ENCODE data around the gene FBN1.

Gene FBN1

DNA sequence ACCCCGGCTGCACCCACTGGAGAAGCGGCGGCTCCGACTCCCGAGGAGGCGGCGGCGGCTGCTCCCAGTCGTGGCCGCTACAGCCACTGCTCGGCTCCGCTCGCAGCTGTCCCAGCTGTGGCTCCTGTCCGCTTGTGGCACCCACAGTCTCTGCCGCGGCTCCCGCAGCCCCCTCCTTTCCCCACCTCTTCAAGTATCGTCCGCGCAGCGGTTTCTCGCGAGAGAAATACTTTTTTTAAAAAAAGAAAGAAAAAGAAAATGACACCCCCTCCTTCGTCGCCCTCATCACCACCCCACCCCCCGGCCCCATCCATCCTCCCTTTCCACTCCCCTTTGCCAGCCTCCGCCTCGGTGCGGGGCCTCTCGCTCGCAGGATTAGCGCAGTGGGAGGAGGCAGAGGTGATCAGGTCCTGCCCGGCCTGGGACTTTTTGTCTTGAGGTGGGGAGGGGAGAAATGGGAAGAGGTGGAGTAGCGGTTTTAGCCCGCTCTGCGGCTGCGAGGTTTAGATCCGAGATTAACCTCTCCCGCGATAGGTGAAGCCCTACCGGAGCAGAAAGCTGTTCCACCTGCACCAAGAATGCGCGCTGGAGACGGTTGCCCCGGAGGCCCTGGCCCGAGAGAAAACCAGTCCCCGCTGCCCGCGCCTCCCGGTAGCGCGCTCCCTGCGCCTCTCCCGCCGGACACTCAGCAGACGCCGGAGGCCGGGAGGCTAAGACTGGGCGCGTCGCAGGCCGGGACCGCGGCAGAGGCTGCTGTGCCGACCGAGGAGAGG lies at the start of gene FBN1:
Gene FBN1, minus strand, starts transcription at position 152 of the 773 bp plus-strand sequence. CDS start 940 bp downstream, outside the sequence.
- DNase-seq, result peak in 1 of 2 donors; percentile 14

DNA sequence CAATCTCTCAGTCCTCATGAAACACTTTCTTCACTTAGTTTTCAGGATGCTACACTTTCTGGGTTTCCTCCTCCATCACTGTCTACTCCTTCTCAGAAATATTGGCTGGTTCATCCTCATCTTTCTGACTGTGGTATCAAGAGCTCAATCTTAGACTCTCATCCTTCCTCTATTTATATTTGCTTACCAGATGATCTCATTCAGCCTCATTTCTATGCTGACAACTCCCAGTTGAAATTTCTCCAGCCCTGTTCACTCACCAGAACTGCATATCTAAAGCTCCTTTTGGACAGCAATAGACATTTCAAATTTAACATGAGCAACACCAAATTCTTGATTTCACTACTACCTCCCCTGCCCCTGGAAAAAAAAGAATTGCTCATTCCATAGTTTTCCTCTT lies 48.0 kb upstream of the FBN1 start:
- DNase-seq, result no peak

DNA sequence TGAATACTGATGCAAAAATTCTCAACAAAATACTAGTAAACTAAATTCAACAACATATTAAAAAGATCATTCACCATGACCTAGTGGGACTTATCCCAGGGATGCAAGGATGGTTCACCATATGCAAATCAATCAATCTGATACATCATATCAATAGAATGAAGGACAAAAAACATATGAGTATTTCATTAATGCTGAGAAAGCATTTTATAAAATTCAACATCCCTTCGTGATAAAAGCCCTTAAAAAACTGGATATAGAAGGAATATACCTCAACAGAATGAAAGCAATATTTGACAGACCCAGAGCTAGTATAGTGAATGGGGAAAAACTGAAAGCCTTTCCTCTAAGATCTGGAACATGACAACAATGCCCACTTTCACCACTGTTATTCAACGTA lies 43.0 kb upstream of the FBN1 start:
- DNase-seq, result no peak

DNA sequence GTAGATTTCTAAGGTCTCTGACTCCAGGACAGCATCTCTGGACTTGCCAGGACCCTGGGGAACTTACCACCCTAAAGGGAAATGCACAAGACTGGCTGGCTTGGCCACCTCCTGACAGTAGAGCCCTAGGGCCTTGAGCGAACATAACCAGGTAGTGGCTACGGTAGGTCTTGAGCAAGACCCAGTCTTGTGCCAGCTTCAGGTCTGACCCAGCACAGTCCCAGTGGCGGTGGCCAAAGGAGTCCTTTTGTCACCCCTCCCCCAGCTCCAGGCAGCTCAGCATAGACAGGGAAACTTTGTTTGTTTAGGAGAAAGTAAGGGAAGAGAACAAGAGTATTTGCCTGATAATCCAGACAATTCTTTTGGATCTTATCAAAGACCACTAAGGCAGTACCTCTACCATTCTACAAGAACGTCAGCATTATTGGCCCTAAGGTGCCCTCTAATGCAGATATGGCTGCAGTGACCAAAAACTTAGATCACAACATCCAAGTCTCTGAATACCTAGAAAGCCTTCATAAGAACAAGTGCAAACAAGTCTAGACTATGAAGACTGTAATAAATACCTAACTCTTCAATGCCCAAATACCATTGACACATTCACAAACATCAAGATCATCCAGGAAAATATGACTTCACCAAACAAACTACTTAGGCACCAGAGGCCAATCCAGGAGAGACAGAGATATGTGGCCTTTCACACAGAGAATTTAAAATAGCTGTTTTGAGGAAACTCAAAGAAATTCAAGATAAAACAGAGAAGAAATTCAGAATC lies 38.7 kb upstream of the FBN1 start:
- no peak for DNase-seq

DNA sequence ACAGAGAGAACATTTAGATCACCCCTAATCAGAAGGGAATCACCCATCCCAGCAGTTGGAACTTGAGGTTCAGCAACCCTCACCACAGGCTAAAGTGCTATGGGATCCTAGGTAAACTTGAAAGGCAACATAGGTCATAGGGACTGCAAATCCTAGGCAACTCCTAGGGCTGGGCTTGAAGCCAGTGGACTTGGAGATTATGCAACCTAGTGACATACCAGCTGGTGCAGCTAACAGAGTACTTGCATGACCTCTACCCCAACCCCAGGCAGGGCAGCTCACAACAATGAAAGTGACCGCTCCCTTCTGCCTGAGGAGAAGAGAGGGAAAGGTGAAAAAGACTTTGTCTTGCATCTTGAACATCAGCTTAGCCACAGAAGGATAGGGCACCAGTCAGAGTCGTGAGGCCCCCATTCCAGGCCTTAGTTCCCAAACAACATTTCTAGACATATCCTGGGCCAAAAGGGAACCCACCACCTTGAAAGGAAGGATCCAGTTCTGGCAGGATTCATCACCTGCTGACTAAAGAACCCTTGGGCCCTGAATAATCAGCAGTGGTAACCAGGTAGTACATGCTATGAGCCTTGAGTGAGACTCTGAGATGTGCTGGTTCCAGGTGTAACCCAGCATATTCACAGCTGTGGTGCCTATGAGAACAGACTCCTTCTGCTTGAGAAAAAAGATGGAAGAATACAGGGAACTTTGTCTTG lies 37.6 kb upstream of the FBN1 start:
- no peak for DNase-seq

DNA sequence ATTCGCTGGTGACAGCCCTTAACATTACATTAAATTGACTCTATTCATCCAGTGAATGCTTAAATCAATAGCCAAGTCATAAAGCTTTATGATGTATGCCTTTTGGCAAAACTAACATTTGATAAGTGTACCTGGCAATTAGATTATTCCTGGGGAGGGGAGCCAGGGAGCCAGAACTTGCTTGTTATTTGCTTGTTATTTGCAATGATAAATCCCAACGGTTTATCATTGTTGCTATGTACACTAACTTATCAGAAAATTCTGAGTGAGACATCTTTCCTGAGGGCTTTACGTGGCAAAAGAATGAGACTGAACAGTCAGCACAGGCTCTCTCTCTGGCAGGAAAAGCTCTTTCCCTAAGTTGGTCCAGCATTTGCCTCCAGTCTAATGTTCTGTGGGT lies 35.8 kb upstream of the FBN1 start:
- DNase-seq, result no peak

DNA sequence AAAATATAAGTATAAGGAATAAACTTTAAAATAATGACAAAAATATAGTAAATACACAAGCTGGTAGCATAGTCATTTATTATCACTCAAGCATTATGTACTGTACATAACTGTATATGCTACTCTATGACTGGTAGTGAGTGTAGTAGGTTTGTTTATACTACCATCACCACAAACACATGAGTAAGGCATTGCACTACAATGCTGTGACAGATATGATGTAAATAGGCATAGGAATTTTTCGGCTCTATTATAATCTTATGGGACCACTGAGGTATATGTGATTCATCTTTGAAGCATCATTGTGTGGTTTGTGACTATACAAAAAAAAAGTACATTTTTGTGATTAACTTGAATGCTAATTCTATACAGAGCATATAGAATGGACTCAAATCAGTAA lies 35.3 kb upstream of the FBN1 start:
- no peak for DNase-seq

DNA sequence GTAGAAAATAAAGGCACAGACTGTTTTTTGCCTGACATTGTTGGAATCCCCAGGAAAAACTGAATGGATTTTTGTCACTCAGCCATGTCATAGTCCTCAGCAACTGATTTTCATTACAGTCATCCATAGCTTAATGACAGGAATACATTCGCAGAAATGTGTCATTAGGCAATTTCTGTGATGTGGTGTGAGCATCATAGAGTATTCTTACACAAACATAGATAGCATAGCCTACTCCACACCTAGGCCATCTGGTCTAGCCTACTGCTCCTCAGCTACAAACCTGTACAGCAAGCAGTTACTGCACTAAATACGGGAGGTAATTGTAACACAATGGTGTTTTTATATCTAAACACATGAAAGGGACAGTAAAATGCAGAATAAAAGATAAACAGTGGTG lies 34.4 kb upstream of the FBN1 start:
- no peak for DNase-seq

DNA sequence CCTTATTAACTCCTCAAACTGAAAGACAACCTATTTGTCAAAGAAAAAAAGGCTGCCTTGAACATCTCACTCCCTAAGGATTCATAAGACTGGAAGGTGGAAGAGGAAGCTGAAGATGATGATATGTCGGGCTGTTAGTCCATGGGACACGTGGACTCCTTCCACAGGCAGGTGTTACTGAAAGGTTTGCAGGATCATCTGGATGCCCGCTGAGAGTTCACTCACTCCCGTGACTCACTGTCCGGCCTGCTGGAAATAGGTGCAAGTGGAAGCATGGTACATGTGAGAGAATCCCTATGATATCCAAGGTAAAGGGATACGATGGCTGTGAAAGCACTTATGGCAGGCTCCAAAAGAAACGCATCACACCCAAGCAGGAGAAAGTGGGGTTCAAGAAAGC lies 33.3 kb upstream of the FBN1 start:
- DNase-seq, result no peak

DNA sequence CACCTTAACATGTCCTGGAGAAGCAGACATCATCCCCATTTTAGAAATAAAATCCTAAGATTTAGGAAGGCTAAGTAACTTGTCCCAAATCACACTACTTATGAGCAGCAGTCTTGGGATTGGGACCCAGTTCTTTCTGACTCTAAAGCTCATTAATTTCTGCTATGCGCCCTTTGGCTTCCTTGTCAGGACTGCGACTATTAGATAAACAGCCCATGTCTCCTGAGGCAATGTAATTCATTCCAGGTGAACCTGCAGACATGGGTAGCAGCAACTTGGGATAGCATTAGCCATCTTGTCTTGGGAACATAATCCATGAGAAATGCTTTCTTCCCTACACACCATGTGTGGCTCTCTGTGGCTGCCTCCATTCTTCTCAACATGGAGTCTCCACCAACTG lies 32.3 kb upstream of the FBN1 start:
- DNase-seq, result no peak

DNA sequence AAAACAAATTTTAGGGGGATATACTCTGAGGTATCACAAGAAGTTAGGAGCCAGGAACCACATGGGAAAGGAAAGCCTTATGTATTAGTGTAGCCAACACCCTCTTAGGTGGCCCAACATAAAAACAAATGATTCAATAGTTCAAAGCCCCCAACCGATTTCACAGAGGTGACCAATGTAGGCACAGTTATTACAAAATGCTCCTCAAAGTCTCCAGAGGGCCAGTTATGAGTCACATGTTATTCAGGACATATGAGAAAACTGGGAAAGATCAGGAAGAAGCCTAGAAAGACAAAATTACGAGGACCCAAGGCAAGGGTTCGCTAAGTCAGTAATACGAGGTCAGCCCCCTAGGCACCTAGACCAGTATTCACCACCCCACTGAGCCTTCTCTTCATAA lies 29.9 kb upstream of the FBN1 start:
- DNase-seq, result no peak

DNA sequence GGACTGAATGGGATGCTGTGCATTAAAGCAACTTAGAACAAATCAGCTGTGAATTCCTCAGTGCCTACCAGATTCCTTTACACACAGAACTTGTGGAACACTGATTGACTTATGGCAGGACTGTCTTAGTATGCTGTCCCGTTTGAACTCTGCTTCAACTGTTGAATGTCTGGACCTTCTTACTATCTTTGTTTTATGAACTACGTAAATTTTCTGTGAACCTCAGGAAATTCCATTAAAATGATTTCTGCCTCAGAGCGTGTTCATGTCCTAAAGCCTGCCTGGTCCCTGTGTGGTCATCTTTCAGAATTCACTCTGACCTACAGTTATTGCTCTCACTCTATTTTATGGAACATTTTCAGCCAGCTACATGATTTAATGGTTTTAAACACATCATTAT lies 29.4 kb upstream of the FBN1 start:
- DNase-seq, result no peak

DNA sequence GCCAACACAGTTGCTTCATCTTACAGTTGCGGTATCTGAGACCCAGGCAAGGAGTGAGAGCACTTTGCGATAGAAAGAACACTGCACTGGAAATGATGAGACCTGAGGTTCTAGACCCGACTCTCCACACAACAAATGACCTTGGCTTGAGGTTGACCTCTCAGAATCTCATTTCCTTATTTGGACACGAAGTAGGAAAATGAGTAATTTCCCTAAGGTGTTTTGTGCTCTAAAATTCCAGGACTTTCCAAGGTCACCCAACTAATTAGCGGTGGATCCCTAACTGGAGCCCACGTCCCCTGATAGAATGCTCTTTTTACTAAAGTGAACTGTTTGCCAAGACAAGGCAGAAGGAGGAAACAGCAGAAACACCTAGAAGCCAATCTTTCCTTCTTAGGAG lies 26.7 kb upstream of the FBN1 start:
- DNase-seq, result no peak

DNA sequence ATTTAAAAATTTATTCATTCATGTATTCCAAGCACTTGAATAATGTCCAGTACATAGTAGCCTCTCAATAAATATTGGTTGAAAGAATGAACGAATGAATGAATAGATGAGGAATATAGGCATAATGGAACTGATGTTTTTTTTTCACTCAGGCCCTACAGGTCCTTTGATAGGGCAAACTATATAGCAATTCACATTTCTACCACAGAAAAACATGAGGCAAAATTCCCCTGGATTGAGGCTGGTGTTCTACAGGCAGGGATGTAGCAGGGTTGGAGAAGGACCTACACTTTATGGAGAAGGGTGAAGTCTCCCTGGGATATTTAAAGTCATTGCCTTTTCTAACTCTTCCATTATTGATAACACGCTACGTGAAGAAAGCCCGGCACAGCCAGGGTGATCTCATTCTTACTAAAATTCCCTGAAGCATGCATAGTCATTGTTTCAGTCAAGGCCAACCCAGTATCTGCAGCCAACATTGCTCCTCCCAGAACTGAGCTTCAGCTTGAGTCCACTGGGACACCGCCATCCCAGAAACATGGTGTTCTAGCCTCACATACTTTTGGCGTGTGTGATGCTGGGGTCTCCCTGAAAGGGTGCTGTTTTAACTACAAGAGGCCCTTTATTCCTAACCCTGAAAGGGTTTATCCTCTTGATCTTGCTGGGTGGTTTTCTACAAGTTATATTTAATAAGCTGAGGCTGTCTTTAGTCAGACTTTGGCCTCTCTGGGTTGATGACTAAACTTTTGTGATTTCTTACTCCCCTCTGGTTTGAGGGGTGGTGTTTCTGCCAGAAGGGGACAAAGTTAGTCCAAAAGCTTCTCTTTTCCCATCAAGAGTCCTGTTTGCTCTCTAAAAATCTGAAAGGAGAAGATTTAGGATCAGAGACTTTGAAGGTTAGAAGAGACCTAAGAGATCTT lies 25.9 kb upstream of the FBN1 start:
- no peak for DNase-seq

DNA sequence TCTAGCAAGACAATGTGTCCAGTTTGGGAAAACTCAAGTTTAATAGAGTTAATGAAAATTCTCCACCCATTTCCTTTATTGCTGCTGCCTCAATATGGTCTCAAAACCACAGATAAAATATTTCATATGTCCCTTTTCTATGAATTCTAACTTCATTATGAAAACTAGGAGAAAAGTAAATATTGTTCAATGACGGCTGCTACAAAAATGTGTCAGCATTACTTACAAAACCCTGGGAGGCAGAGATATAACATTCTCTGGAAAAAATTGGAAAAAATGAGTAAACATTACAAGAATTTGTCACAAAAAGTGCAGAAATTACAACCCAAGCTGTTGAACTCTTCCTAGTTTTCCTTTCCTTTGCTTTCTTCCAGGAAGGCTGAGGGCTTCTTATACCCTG lies 22.2 kb upstream of the FBN1 start:
- no peak for DNase-seq

DNA sequence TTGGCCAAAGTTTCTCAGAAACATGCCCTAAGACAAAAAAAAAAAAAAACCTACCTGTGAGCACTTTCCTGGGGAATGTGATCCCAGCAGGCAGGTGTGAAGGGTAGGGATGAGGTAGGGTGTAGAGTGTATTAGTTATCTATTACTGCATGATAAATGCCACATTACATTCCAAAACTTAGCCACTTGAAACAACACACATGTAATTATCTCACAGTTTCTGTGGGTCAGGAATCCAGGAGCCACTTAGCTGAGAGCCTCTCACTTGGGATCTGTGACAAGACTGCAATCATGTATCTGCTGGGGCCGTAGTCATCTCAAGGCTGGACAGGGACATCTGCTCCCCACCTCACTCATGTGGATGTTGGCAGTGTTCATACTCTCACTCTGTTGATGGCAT lies 18.9 kb upstream of the FBN1 start:
- DNase-seq, result no peak

DNA sequence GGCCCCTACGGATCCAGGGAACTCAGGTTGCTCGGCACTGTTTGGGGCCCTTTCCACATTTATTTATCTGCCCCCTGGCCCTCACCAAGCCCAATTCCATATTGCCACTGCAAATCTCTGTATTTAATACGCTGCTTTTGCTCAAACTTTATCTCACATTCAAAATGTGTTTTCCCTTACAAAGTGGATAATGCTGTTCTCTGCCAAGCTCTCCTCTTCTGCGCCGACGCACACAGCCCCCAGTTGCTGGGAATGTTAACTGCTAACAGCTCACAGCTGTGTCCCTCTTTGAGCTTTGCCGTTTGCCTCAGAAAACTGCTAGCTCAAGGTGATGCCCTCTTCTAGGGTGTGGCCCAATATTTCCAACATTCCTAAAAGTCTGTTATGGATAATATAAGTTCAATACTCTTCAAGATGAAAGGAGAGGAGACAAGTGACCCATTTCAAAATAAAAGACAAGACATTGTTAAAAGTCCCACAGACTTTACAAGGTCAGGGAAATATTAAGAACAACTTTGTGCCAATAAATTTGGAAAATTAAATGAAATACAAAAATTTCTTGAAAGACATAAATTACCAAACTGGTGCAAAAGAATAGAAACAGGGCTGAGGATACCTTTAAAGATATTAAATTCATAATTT lies 12.6 kb upstream of the FBN1 start:
- no peak for DNase-seq

DNA sequence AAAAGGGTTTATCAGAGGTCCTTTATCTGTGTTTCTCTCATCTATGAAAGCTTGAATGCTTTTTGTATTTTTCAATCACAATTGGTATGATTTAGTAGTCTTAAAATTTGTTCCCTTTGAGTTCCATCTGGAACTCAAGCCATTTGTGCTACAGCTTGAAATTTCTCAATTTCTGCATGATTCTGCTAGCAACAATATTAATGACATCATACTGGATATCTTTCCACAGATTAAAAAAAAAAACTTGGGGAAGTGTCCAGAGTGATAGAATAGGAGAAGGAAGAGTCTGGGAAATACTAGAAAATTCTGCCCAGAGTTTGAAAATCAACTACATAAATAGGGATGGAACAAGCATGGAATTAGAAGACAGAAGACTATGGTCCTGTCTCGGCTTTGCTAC lies 9.3 kb upstream of the FBN1 start:
- DNase-seq, result no peak

DNA sequence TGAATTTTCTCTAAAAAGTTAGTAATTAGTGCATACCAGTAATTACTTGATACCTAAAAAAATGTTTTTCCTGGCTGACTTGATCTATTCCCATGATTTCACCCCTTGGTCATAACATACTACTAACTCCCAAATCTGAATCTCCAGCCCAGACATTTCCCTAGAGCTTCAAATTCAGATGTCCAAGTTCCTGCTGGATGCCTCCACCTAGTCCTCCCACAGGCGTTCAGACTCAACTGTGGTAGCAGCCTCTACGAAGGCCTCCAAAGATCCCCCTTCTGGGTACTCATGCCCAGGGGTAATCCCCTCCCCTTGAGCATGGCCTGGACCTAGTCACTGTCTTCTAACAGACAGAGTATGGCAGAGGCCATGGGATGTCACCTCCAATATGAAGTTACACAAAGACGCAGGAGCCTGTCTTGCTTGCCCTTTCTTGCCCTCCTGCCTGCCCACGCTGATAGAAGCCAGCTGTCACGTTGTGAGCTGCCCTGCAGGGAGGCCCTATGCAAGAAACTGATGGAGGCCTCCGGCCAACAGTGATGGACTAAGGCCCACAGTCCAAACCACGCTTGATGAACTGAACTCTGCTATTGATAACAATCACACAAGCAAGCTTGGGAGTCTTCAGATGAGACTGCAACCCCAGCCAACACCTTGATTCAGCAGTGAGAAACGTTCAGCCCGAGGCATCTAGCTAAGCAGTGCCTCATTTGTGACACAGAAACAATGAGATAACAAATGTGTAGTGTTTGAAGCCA lies 8.6 kb upstream of the FBN1 start:
- DNase-seq, result no peak

DNA sequence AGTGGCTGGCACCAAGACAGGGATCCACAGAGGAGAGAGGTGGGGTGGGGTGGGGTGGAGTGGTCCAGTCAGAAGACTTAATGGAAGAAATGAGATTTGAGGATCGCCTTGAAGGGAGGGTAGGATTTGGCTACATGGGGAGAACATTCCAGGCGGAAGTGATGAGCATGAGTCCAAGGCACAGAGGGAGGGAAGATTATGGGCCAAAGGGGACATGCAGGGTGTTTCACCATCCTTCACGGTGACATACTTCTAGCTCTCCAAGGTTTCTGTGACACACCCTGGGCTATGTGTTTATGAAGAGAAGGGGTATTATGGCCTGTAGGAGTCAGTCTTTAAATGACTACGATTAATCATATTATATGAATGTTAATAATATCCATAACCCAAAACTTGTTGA lies 7.7 kb upstream of the FBN1 start:
- DNase-seq, result no peak

DNA sequence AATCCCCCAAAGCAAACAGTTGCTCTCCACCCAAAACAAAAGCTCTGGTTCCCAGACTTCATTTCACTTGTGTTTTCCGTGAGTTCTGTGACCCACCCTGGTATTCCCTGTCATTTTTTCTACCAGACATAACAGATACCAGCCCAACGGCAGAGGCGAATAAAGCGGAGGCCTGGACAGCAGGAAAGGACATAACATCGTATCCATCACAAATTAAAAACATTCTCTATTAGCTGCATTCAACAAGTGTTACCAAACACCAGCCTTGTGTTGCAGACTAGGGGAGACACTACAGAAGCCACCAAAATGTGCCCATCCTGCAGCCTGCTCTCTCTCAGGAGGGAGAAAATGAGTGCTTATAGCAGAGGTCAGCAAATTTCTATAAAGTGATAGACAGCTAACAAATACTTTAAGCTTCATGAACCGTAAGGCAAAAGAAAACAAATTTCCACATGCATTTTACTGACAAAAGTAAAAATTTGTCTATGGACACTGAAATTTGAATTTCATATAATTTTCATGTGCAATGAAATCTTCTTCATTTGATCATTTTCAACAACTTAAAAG lies 7.1 kb upstream of the FBN1 start:
- DNase-seq, result no peak

Measured in stimulated activated CD4-positive, alpha-beta T cell treated with anti-CD3 and anti-CD28 coated beads, Interleukin-2, amount 100 ng/mL, for 24 hours (primary cell).